HEK293 (cell line): Measurements from ENCODE around the gene PTPRJ.

Source experiments
- CTCF ChIA-PET: fragments of 350-600 bp; formaldehyde crosslinking; extraction: SDS; loops from one replicate; lab custom pipeline; 2021; ENCODE audit warnings: antibody characterized with exemption; lab: Yijun Ruan, JAX
- POLR2A ChIA-PET: fragments of 300-600 bp; formaldehyde crosslinking; extraction: SDS; loops from one replicate; lab custom pipeline; 2020; ENCODE audit warnings: antibody characterized with exemption, inconsistent platforms; lab: Yijun Ruan, JAX
- H3K27ac ChIP-seq: fragments of 200-500 bp; sonication (Bioruptor generic); 2 replicates; pipeline ENCODE4 v1.5.1; 2014; ENCODE audit warnings: low read depth, low read length, control low read depth, inconsistent platforms; ENCODE audit errors: extremely low read depth
- H3K36me3 ChIP-seq, 2 experiments: fragments of 200-500 bp in 1 of 2; sonication (Bioruptor generic) in 1 of 2; 1 replicate in 1 of 2; 2 replicates in 1 of 2; pipeline ENCODE4 v1.5.1; 2014 to 2017; ENCODE audit warnings: inconsistent platforms in 2 of 2, low read length in 2 of 2; ENCODE audit not compliant: control insufficient read depth in 2 of 2, insufficient read depth in 1 of 2
- H3K4me1 ChIP-seq: fragments of 200-500 bp; sonication (Bioruptor generic); 2 replicates; pipeline ENCODE4 v1.5.1; 2014; ENCODE audit warnings: mild to moderate bottlenecking, low read length, inconsistent platforms; ENCODE audit not compliant: control insufficient read depth, insufficient read depth
- H3K4me3 ChIP-seq: 2 replicates; pipeline ENCODE4 v1.5.1; 2011; ENCODE audit warnings: low read depth, mild to moderate bottlenecking, control low read depth, low read length, moderate library complexity
- H3K9me3 ChIP-seq: fragments of 200-500 bp; sonication (Bioruptor generic); 2 replicates; pipeline ENCODE4 v1.5.1; 2014; ENCODE audit warnings: low read depth, low read length, inconsistent platforms; ENCODE audit not compliant: control insufficient read depth, insufficient read depth
- PRDM2 ChIP-seq: fragments of 450-650 bp; formaldehyde crosslinking; IDR thresholded peaks from 2 replicates; pipeline ENCODE4 v1.5.1; 2016; ENCODE audit warnings: missing biosample characterization, missing genetic modification characterization, borderline replicate concordance
- SALL2 ChIP-seq: fragments of 450-650 bp; formaldehyde crosslinking; IDR thresholded peaks from 2 replicates; pipeline ENCODE4 v1.5.0; 2017; ENCODE audit warnings: missing biosample characterization, mild to moderate bottlenecking, missing genetic modification characterization, borderline replicate concordance
- ZBTB1 ChIP-seq: fragments of 450-650 bp; formaldehyde crosslinking; IDR thresholded peaks from 2 replicates; pipeline ENCODE4 v1.5.1; 2016; ENCODE audit warnings: missing biosample characterization, missing genetic modification characterization
- ZBTB17 ChIP-seq: fragments of 450-650 bp; formaldehyde crosslinking; IDR thresholded peaks from 2 replicates; pipeline ENCODE4 v1.5.1; 2016; ENCODE audit warnings: missing biosample characterization, missing genetic modification characterization
- ZNF354C ChIP-seq: fragments of 450-650 bp; formaldehyde crosslinking; IDR thresholded peaks from 2 replicates; pipeline ENCODE4 v1.5.1; 2016; ENCODE audit warnings: missing biosample characterization, missing genetic modification characterization, low read depth, borderline replicate concordance
- ZNF529 ChIP-seq: fragments of 450-650 bp; formaldehyde crosslinking; IDR thresholded peaks from 2 replicates; pipeline ENCODE4 v1.5.1; 2017; ENCODE audit warnings: missing genetic modification characterization, missing biosample characterization; ENCODE audit not compliant: insufficient replicate concordance
- ZNF548 ChIP-seq: fragments of 450-650 bp; formaldehyde crosslinking; IDR thresholded peaks from 2 replicates; pipeline ENCODE4 v1.5.1; 2016; ENCODE audit warnings: missing biosample characterization, missing genetic modification characterization
- ZNF571 ChIP-seq: fragments of 450-650 bp; formaldehyde crosslinking; IDR thresholded peaks from 2 replicates; pipeline ENCODE4 v1.5.0; 2017; ENCODE audit warnings: missing biosample characterization, missing genetic modification characterization
- ZNF580 ChIP-seq: fragments of 450-650 bp; formaldehyde crosslinking; IDR thresholded peaks from 2 replicates; pipeline ENCODE4 v1.5.1; 2016; ENCODE audit warnings: missing biosample characterization, missing genetic modification characterization
- ZNF585B ChIP-seq: fragments of 450-650 bp; formaldehyde crosslinking; IDR thresholded peaks from 2 replicates; pipeline ENCODE4 v1.5.1; 2016; ENCODE audit warnings: missing biosample characterization, missing genetic modification characterization
- ZNF629 ChIP-seq: fragments of 450-650 bp; formaldehyde crosslinking; IDR thresholded peaks from 2 replicates; pipeline ENCODE4 v1.5.1; 2017; ENCODE audit warnings: missing biosample characterization, missing genetic modification characterization
- ZNF654 ChIP-seq: fragments of 450-650 bp; formaldehyde crosslinking; IDR thresholded peaks from 2 replicates; pipeline ENCODE4 v1.5.1; 2016; ENCODE audit warnings: low read depth, missing biosample characterization, missing genetic modification characterization
- ZNF677 ChIP-seq: fragments of 450-650 bp; IDR thresholded peaks from 2 replicates; pipeline ENCODE4 v1.5.0; 2018; ENCODE audit warnings: missing biosample characterization, mild to moderate bottlenecking, missing genetic modification characterization, moderate library complexity
- ZSCAN5A ChIP-seq: fragments of 450-650 bp; formaldehyde crosslinking; IDR thresholded peaks from 2 replicates; pipeline ENCODE4 v1.5.1; 2016; ENCODE audit warnings: missing biosample characterization, missing genetic modification characterization

PTPRJ gene

GRCh38 chr11:48104568-48104924 is 124.2 kb downstream of the PTPRJ start:
- Histone ChIP-seq H3K27ac (peak overlapping the region; percentile 40; the same call in 1 of the 2 replicates), H3K36me3 (no peaks in the 10 kb centered on the region), H3K4me3 (no peak overlapping the region)
- ChIA-PET POLR2A (no interaction called here), CTCF (interaction anchor here (1.1 to 6.3 kb wide), 2 partner anchors 49 to 171 kb away, joined by 3 to 122 read pairs; no protein-coding TSS in a partner anchor)
- TF ChIP-seq ZNF529 (tag by site-specific recombination) = no peak
- TF ChIP-seq, all 188 proteins: peak for 0
- no peaks in the 10 kb centered on the region for H3K9me3 ChIP-seq
- H3K4me1 ChIP-seq = peaks cover 4% of the 10 kb centered on the region; the same call in 1 of the 2 replicates

- Histone ChIP-seq H3K27ac (no peak overlapping the region), H3K4me3 (no peak overlapping the region)
Measured at GRCh38 chr11:48105096-48105990, 125.0 kb downstream of the PTPRJ start.

More at GRCh38 chr11:48105096-48105990, 125.0 kb downstream of the PTPRJ start:
- H3K9me3 ChIP-seq = no peaks in the 10 kb centered on the region
- no peak for TF ChIP-seq ZNF548
- no peak for TF ChIP-seq ZNF585B (tag by site-specific recombination)
- no peak for TF ChIP-seq ZBTB1 (tag by site-specific recombination)
- no peak for TF ChIP-seq ZNF580 (tag by site-specific recombination)
- no peak for TF ChIP-seq ZNF677
- no peak for TF ChIP-seq ZNF629 (tag by site-specific recombination)
- TF ChIP-seq ZBTB17 (tag by site-specific recombination) = no peak
- no peak for TF ChIP-seq PRDM2 (tag by site-specific recombination)
- no peak for TF ChIP-seq SALL2 (tag by site-specific recombination)
- no peak for TF ChIP-seq ZNF654 (tag by site-specific recombination)
- TF ChIP-seq ZNF354C = no peak
- no peak for TF ChIP-seq ZSCAN5A (tag by site-specific recombination)
- TF ChIP-seq ZNF571 = no peak
- no peaks in the 10 kb centered on the region for H3K36me3 ChIP-seq
- CTCF ChIA-PET = interaction anchor here (0.8 to 6.3 kb wide), 3 partner anchors 50 to 539 kb away, joined by 3 to 122 read pairs (median 3); no protein-coding TSS in a partner anchor
- POLR2A ChIA-PET = no interaction called here
- peaks cover 4% of the 10 kb centered on the region; the same call in 1 of the 2 replicates for H3K4me1 ChIP-seq
